NCI-H1092 treated with DMSO at 0.1 percent for 48 hours (cell line): ENCODE results near the gene TAS2R42.

ENCODE experiments used
- DNase-seq: peaks from one replicate; lab custom pipeline; 2025; lab: John Stamatoyannopoulos, UW

Gene TAS2R42

GRCh38 chr12:11144297-11144696, 42.4 kb downstream of the TAS2R42 start:
- no peak for DNase-seq

- DNase-seq, result no peak
Observed at GRCh38 chr12:11143352-11143751, 43.4 kb downstream of the TAS2R42 start.

GRCh38 chr12:11136075-11136474, 50.7 kb downstream of the TAS2R42 start:
- DNase-seq, result no peak
